Naive B cell (primary cell): ENCODE results near the gene FOXB1. TPM values are rescaled to one million over a fixed set of nuclear protein-coding genes. Genes with fewer than 3 reads are reported as not detected.

ENCODE experiments used
- ATAC-seq, 2 donors: fragments of 150-1000 bp; cut with Tn5 transposase; 2 replicates each; pipeline ENCODE4 v1.10.0; 2021; ENCODE audit warnings: low read depth in 2 of 2, mild to moderate bottlenecking in 2 of 2, moderate library complexity in 2 of 2
- DNase-seq: peaks from one replicate; pipeline ENCODE4 v3.0.0; 2022
- H3K27ac Mint-ChIP-seq, 6 donors: one replicate each; pipeline ENCODE4 v1.8.0; 2020 to 2022; ENCODE audit warnings: mild to moderate bottlenecking in 6 of 6, mixed read lengths in 6 of 6, moderate library complexity in 5 of 6, inconsistent platforms in 2 of 6
- H3K27me3 Mint-ChIP-seq, 3 donors: one replicate each; pipeline ENCODE4 v1.8.0; 2021 to 2022; ENCODE audit warnings: mixed read lengths in 3 of 3, mild to moderate bottlenecking in 1 of 3
- H3K36me3 Mint-ChIP-seq, 2 donors: one replicate each; pipeline ENCODE4 v1.8.0; 2020 to 2022; ENCODE audit warnings: mixed read lengths in 2 of 2, inconsistent platforms in 1 of 2, mild to moderate bottlenecking in 1 of 2
- H3K4me1 Mint-ChIP-seq, 3 donors: one replicate each; pipeline ENCODE4 v1.8.0; 2020 to 2022; ENCODE audit warnings: mixed read lengths in 3 of 3, inconsistent platforms in 1 of 3, mild to moderate bottlenecking in 1 of 3, moderate library complexity in 1 of 3
- H3K4me3 Mint-ChIP-seq, 8 donors: one replicate each; pipeline ENCODE4 v1.8.0; 2020 to 2022; ENCODE audit warnings: mild to moderate bottlenecking in 8 of 8, mixed read lengths in 8 of 8, moderate library complexity in 8 of 8, inconsistent platforms in 2 of 8
- H3K9me3 Mint-ChIP-seq, 7 donors: one replicate each; pipeline ENCODE4 v1.8.0; 2020 to 2022; ENCODE audit warnings: mixed read lengths in 7 of 7, mild to moderate bottlenecking in 5 of 7, inconsistent platforms in 2 of 7, moderate library complexity in 1 of 7
- polyA plus RNA-seq, 6 donors: library from polyadenylated mRNA; unstranded; fragments of 300-500 nt; fragmentation: Illumina TruSeq; gene quantifications; one replicate each; pipeline ENCODE4 v1.2.3, GENCODE V29; 2021; ENCODE audit warnings: low read depth in 6 of 6

Gene FOXB1
- polyA plus RNA-seq, 6 donors from 2014 or later: not detected

- Mint-ChIP-seq H3K4me3 (peak overlapping the region in 2 of 8 donors; percentile 8 to 73), H3K36me3 (peaks cover 0 to 32% of the 10 kb centered on the region in 2 donors), H3K9me3 (peaks cover 8 to 53% (median 30%) of the 10 kb centered on the region in 7 donors), H3K27me3 (peaks cover 85 to 97% (median 86%) of the 10 kb centered on the region in 3 donors), H3K27ac (peak overlapping the region in 3 of 6 donors; percentile 33 to 94 (median 84)), H3K4me1 (peaks cover 23 to 35% (median 31%) of the 10 kb centered on the region in 3 donors)
- DNase-seq (no peak), ATAC-seq (no peak)
Measured at GRCh38 chr15:60000824-60001609, 3.1 kb upstream of the FOXB1 start.

- Mint-ChIP-seq H3K4me1 (peaks cover 31 to 38% (median 34%) of the 10 kb centered on the region in 3 donors), H3K9me3 (peaks cover 8 to 45% (median 28%) of the 10 kb centered on the region in 7 donors)
Measured at GRCh38 chr15:60001610-60002527, 2.2 kb upstream of the FOXB1 start.

GRCh38 chr15:60002528-60003218 lies 1.4 kb upstream of the FOXB1 start:
- H3K9me3 Mint-ChIP-seq: peaks cover 8 to 44% (median 28%) of the 10 kb centered on the region in 7 donors
- peaks cover 0 to 38% of the 10 kb centered on the region in 2 donors for H3K36me3 Mint-ChIP-seq
- DNase-seq (no peak), ATAC-seq (no peak)
- H3K27me3 Mint-ChIP-seq: peaks cover 85 to 90% (median 85%) of the 10 kb centered on the region in 3 donors
- peak overlapping the region in 4 of 8 donors; percentile 26 to 73 (median 44) for H3K4me3 Mint-ChIP-seq
- peaks cover 31 to 34% (median 34%) of the 10 kb centered on the region in 3 donors for H3K4me1 Mint-ChIP-seq
- H3K27ac Mint-ChIP-seq: peak overlapping the region; percentile 46 to 94 (median 62)

More at GRCh38 chr15:60001610-60002527, 2.2 kb upstream of the FOXB1 start:
- Mint-ChIP-seq H3K4me3 (peak overlapping the region in 5 of 8 donors; percentile 15 to 73 (median 30)), H3K27ac (peak overlapping the region in 5 of 6 donors; percentile 47 to 94 (median 77)), H3K27me3 (peaks cover 85 to 97% (median 86%) of the 10 kb centered on the region in 3 donors), H3K36me3 (peaks cover 0 to 38% of the 10 kb centered on the region in 2 donors)
- DNase-seq: no peak
- ATAC-seq: no peak

GRCh38 chr15:60003243-60004008 lies 685 bp upstream of the FOXB1 start:
- H3K4me1 Mint-ChIP-seq: peaks cover 31 to 34% (median 34%) of the 10 kb centered on the region in 3 donors

GRCh38 chr15:60004846-60005351 lies 788 bp downstream of the FOXB1 start:
- ATAC-seq (no peak), DNase-seq (no peak)
- Mint-ChIP-seq H3K27ac (peak overlapping the region in 5 of 6 donors; percentile 52 to 98 (median 63)), H3K4me3 (peak overlapping the region; percentile 82 to 95 (median 88)), H3K36me3 (peaks cover 0 to 38% of the 10 kb centered on the region in 2 donors), H3K9me3 (peaks cover 8 to 32% (median 28%) of the 10 kb centered on the region in 7 donors), H3K27me3 (peaks cover 84 to 87% (median 85%) of the 10 kb centered on the region in 3 donors), H3K4me1 (peaks cover 31 to 34% (median 34%) of the 10 kb centered on the region in 3 donors)

More at GRCh38 chr15:60003243-60004008, 685 bp upstream of the FOXB1 start:
- ATAC-seq (no peak), DNase-seq (no peak)
- H3K36me3 Mint-ChIP-seq: peaks cover 0 to 38% of the 10 kb centered on the region in 2 donors
- H3K27ac Mint-ChIP-seq: peak overlapping the region in 2 of 6 donors; percentile 74 to 91
- H3K27me3 Mint-ChIP-seq: peaks cover 83 to 89% (median 85%) of the 10 kb centered on the region in 3 donors
- H3K9me3 Mint-ChIP-seq: peaks cover 8 to 40% (median 28%) of the 10 kb centered on the region in 7 donors
- peak overlapping the region in 7 of 8 donors; percentile 29 to 90 (median 73) for H3K4me3 Mint-ChIP-seq

- no peak for DNase-seq
- peak overlapping the region; percentile 82 to 95 (median 89) for H3K4me3 Mint-ChIP-seq
- peaks cover 28 to 34% (median 31%) of the 10 kb centered on the region in 3 donors for H3K4me1 Mint-ChIP-seq
- H3K9me3 Mint-ChIP-seq: peaks cover 4 to 27% (median 23%) of the 10 kb centered on the region in 7 donors
- peak overlapping the region in 5 of 6 donors; percentile 57 to 98 (median 70) for H3K27ac Mint-ChIP-seq
- ATAC-seq: no peak
- peaks cover 84 to 87% (median 85%) of the 10 kb centered on the region in 3 donors for H3K27me3 Mint-ChIP-seq
- H3K36me3 Mint-ChIP-seq: peaks cover 0 to 31% of the 10 kb centered on the region in 2 donors
Measured at GRCh38 chr15:60005352-60006202, 1.5 kb downstream of the FOXB1 start.

GRCh38 chr15:60006203-60006862 lies 2.2 kb downstream of the FOXB1 start:
- no peak for DNase-seq
- peak; percentile 51 to 53 for ATAC-seq
- Mint-ChIP-seq H3K4me3 (peak overlapping the region; percentile 82 to 95 (median 89)), H3K27ac (peak overlapping the region in 4 of 6 donors; percentile 46 to 98 (median 66)), H3K36me3 (peaks cover 0 to 26% of the 10 kb centered on the region in 2 donors), H3K4me1 (peaks cover 28 to 34% (median 31%) of the 10 kb centered on the region in 3 donors), H3K27me3 (peaks cover 85 to 87% (median 85%) of the 10 kb centered on the region in 3 donors), H3K9me3 (peaks cover under 1 to 22% (median 17%) of the 10 kb centered on the region in 7 donors)

GRCh38 chr15:60006873-60007272 lies 2.8 kb downstream of the FOXB1 start:
- H3K27ac Mint-ChIP-seq: peak overlapping the region in 1 of 6 donors; percentile 46
- DNase-seq (no peak), ATAC-seq (no peak)
- H3K4me3 Mint-ChIP-seq: peak overlapping the region in 7 of 8 donors; percentile 82 to 95 (median 88)
- peaks cover 81 to 85% (median 81%) of the 10 kb centered on the region in 3 donors for H3K27me3 Mint-ChIP-seq
- peaks cover 28 to 34% (median 31%) of the 10 kb centered on the region in 3 donors for H3K4me1 Mint-ChIP-seq
- peaks cover 0 to 18% (median 12%) of the 10 kb centered on the region in 7 donors for H3K9me3 Mint-ChIP-seq
- H3K36me3 Mint-ChIP-seq: peaks cover 0 to 21% of the 10 kb centered on the region in 2 donors

GRCh38 chr15:60009124-60009960 lies 5.2 kb downstream of the FOXB1 start:
- no peak overlapping the region for H3K4me3 Mint-ChIP-seq
- H3K36me3 Mint-ChIP-seq: peaks cover 0 to 12% of the 10 kb centered on the region in 2 donors
- DNase-seq: no peak
- peaks cover 66 to 84% (median 78%) of the 10 kb centered on the region in 3 donors for H3K27me3 Mint-ChIP-seq
- peaks cover 0 to 6% (median 3%) of the 10 kb centered on the region in 7 donors for H3K9me3 Mint-ChIP-seq
- ATAC-seq: no peak
- H3K4me1 Mint-ChIP-seq: peaks cover 21 to 25% (median 24%) of the 10 kb centered on the region in 3 donors
- H3K27ac Mint-ChIP-seq: peak overlapping the region in 1 of 6 donors; percentile 10
